Left ventricle myocardium inferior (tissue), 1 donor: ENCODE measurements around the gene S100A8. TPM values are rescaled to one million over a fixed set of nuclear protein-coding genes. Genes with fewer than 3 reads are reported as not detected.

ENCODE experiments used
- DNase-seq: peaks from one replicate; pipeline ENCODE4 v3.0.0-alpha.2; 2020
- H3K27ac ChIP-seq: fragments of 200-600 bp; replicated peaks from 2 replicates; pipeline ENCODE4 v1.8.0; 2021
- H3K27me3 ChIP-seq: fragments of 200-600 bp; 2 replicates; pipeline ENCODE4 v1.8.0; 2021; ENCODE audit warnings: low read depth
- H3K36me3 ChIP-seq: fragments of 200-600 bp; 2 replicates; pipeline ENCODE4 v1.8.0; 2021
- H3K4me1 ChIP-seq: fragments of 200-600 bp; 2 replicates; pipeline ENCODE4 v1.8.0; 2021
- H3K4me3 ChIP-seq: fragments of 200-600 bp; 2 replicates; pipeline ENCODE4 v1.8.0; 2021; ENCODE audit warnings: mild to moderate bottlenecking, moderate library complexity
- H3K9me3 ChIP-seq: fragments of 200-600 bp; replicated peaks from 2 replicates; pipeline ENCODE4 v1.8.0; 2021
- intact Hi-C: fragments of 100-400 bp; cut with micrococcal nuclease; formaldehyde crosslinking; loops from one replicate; pipeline ENCODE4 v1.11.0; 2022
- total RNA-seq: library from RNA; stranded (reverse); fragmentation: NEBNext Ultra II Directional; extraction: Animal tissue kit (Norgen Biotek cat#: 25700); gene quantifications from one replicate; pipeline ENCODE4 v1.2.1, GENCODE V29; 2021
- TF ChIP-seq, protein P1 (sequence below): fragments of 200-600 bp; IDR thresholded peaks from 2 replicates; pipeline ENCODE4 v1.8.0; 2021; ENCODE audit warnings: antibody characterized with exemption, mild to moderate bottlenecking, borderline replicate concordance
- donor health status: DM: no; HTN: yes; CAD: no; lungs with severe emphysema.

Gene S100A8
- total RNA-seq, 1 donor from 2014 or later, result 26.6 TPM

DNA sequence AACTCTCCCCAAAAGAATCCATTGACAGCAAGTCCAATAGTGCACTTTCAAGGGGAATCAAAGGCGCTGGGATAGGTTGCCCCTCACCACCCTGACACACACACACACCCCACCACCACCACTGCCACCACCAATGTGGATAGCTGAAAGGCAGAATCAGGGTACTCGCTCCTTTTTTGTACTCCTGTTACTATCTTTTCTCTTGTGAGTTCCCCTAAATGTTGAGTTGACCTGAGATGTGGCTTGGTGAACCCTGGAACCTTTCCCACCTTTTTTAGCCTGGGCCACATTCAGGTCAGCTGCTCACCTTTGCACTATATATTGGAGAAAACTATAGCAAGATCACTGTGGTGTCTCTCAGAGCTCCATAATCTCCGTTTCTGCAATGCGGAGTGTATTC, 3.9 kb downstream of the S100A8 start:
- Histone ChIP-seq H3K27ac (no peak overlapping the region), H3K36me3 (no peaks in the 10 kb centered on the region), H3K4me1 (peaks cover 7% of the 10 kb centered on the region), H3K4me3 (no peak overlapping the region), H3K9me3 (peaks cover 17% of the 10 kb centered on the region), H3K27me3 (peaks cover 4% of the 10 kb centered on the region)
- TF ChIP-seq, protein P1, sequence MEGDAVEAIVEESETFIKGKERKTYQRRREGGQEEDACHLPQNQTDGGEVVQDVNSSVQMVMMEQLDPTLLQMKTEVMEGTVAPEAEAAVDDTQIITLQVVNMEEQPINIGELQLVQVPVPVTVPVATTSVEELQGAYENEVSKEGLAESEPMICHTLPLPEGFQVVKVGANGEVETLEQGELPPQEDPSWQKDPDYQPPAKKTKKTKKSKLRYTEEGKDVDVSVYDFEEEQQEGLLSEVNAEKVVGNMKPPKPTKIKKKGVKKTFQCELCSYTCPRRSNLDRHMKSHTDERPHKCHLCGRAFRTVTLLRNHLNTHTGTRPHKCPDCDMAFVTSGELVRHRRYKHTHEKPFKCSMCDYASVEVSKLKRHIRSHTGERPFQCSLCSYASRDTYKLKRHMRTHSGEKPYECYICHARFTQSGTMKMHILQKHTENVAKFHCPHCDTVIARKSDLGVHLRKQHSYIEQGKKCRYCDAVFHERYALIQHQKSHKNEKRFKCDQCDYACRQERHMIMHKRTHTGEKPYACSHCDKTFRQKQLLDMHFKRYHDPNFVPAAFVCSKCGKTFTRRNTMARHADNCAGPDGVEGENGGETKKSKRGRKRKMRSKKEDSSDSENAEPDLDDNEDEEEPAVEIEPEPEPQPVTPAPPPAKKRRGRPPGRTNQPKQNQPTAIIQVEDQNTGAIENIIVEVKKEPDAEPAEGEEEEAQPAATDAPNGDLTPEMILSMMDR, result no peak
- intact Hi-C loops, result no loop called here
- no peak for DNase-seq

DNA sequence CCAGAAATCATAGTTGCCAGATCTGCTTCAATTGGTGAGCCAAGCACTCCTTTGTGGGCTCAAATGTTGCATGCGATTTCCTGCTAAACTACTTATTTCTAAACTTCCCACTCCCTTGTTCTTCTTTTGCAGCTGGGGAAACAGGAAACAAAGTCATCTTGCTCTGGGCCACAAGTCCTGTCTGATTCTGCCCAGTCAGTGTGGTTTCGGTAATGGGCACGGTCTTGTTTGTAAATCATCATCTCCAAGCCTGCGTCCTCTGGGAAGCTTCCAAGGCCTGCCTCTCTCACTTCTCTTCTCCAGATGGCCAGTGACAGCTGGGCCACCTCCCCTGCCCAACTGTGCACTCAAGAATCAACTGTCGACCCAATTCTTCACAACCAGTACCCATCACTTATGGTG, 4.4 kb downstream of the S100A8 start:
- no peaks in the 10 kb centered on the region for H3K36me3 ChIP-seq
- H3K4me1 ChIP-seq, result peaks cover 5% of the 10 kb centered on the region
- intact Hi-C loops, result no loop called here
- TF ChIP-seq, protein P1, result no peak
- H3K4me3 ChIP-seq, result no peak overlapping the region
- H3K9me3 ChIP-seq, result peaks cover 22% of the 10 kb centered on the region
- peak; percentile 55 for DNase-seq
- peak overlapping the region; percentile 27 for H3K27ac ChIP-seq
- peaks cover 4% of the 10 kb centered on the region for H3K27me3 ChIP-seq

DNA sequence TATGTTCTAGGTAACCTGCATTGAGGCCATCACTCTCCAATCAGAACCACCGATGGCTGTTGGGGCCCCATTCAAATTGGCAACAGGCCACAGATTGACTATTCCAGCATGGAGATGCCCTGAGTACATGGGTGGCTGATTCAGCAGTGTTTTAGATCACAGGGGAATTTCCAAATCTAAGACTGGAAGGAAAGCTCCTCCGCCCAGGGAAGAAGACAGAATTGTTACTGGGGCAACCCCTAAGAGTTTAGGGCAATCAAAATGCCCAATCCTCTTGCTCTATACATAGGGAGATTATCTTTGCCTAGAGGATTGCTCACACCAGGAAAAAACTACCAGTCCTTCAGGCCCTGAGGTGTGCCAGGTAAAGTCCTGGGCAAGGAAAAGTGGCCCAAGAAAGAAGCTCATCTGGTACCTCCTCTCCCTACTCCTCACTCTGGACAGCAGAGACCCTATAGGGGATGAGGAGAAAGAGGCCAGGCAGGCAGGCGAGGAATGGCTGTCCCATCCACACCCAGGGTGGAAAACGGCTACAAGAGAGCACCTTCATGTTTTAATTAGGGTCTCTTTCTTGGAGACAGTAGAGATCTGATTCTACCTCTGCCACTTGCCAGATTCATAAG, 5.8 kb downstream of the S100A8 start:
- no peak for DNase-seq
- peak overlapping the region; percentile 27 for H3K27ac ChIP-seq
- intact Hi-C loops, result no loop called here

DNA sequence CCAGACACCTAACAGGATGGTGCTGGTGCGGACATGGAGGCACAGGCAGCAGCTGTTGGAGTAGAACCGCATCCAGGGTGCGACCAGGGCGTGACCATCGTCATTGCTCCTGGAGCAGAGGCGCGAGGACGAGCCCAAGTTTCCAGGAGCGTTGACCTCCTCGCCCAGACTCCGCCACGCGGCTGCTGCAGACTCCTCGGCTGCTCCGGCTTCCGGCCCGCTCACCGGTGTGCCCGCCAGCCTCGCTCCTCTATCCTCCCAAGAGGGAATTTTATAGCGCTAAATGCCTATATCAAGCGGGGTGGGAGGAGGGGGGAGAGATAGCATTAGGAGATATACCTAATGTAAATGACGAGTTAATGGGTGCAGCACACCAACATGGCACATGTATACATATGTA, 10.2 kb downstream of the S100A8 start:
- H3K27ac ChIP-seq, result no peak overlapping the region
- H3K36me3 ChIP-seq, result no peaks in the 10 kb centered on the region
- H3K27me3 ChIP-seq, result peaks cover 17% of the 10 kb centered on the region
- peaks cover 34% of the 10 kb centered on the region for H3K9me3 ChIP-seq
- no peak for DNase-seq
- intact Hi-C loops, result no loop called here
- H3K4me1 ChIP-seq, result no peaks in the 10 kb centered on the region
- TF ChIP-seq, protein P1, result no peak
- no peak overlapping the region for H3K4me3 ChIP-seq

More for the DNA sequence above, 5.8 kb downstream of the S100A8 start:
- TF ChIP-seq, protein P1, result no peak
- Histone ChIP-seq H3K4me3 (no peak overlapping the region), H3K4me1 (no peaks in the 10 kb centered on the region), H3K27me3 (peaks cover 1% of the 10 kb centered on the region), H3K9me3 (peaks cover 34% of the 10 kb centered on the region), H3K36me3 (no peaks in the 10 kb centered on the region)

DNA sequence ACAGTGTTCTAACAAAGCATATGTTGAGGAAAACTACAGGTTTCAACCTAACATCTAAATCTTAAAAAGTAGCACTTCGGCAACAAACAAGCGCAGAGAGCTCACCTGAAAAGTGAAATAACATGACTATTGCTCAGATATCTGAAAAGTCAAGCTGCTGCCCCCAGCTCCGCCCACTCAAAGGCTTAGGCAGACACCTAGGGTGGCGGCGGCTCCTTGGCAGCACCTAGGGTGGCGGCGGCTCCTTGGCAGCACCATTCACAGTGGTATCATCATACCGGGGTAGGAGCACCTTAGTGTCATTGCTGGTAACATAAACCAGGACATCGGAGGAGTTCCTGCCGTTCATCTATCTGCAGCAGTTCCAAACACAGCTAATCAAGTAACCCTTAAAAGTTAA, 11.3 kb downstream of the S100A8 start:
- TF ChIP-seq, protein P1, result no peak
- H3K4me1 ChIP-seq, result no peaks in the 10 kb centered on the region
- no peak for DNase-seq
- H3K4me3 ChIP-seq, result no peak overlapping the region
- H3K9me3 ChIP-seq, result peaks cover 34% of the 10 kb centered on the region
- intact Hi-C loops, result no loop called here
- no peak overlapping the region for H3K27ac ChIP-seq
- H3K36me3 ChIP-seq, result no peaks in the 10 kb centered on the region
- peaks cover 17% of the 10 kb centered on the region for H3K27me3 ChIP-seq

DNA sequence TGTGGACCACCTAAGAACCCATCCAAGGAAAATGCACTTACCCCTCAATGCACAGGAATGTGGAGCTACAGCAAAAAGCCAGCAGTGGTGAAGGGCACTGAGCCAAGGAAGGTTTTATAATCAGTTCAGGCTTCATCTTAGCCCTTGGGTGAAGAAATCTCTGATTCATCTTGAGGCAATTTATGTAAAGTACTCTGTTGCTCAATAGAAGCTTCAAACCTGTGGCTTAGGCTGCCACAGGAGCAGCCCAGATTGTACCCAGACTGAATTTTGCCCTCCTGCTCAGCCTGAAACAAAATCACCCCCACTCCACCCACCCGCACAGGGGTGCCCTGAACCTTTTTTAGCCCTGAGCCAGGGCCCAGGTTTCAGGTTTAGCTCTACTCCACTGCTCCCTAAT, 15.4 kb downstream of the S100A8 start, which contains the start of gene S100A12:
TSS of gene S100A12 (minus strand) at position 111 of the 400 bp plus-strand sequence. CDS start 1,029 bp downstream, outside the sequence.
- Histone ChIP-seq H3K4me3 (no peak within 1 kb of the TSS), H3K36me3 (no peaks in the 10 kb centered on the region), H3K27ac (no peak within 1 kb of the TSS), H3K9me3 (peaks cover 3% of the 10 kb centered on the region), H3K4me1 (no peaks in the 10 kb centered on the region), H3K27me3 (peaks cover 25% of the 10 kb centered on the region)
- no peak for DNase-seq
- TF ChIP-seq, protein P1, result no peak
- intact Hi-C loops, result no loop called here
